IPS DF 6.9 (cell line): ENCODE results near the gene COQ9.

ENCODE experiments used
- DNase-seq: peaks from one replicate; pipeline ENCODE4 v3.0.0-alpha.2; 2013; ENCODE audit warnings: low read depth, low spot score
- H3K27ac ChIP-seq: one replicate; pipeline ENCODE4 v1.5.1; 2013; ENCODE audit warnings: low read length, control low read depth
- H3K27me3 ChIP-seq: 2 replicates; pipeline ENCODE4 v1.6.1; 2013; ENCODE audit warnings: mild to moderate bottlenecking, low read length; ENCODE audit not compliant: control insufficient read depth, insufficient read depth
- H3K36me3 ChIP-seq: 2 replicates; pipeline ENCODE4 v1.6.1; 2013; ENCODE audit warnings: low read length; ENCODE audit not compliant: control insufficient read depth, insufficient read depth
- H3K4me1 ChIP-seq: 2 replicates; pipeline ENCODE4 v1.6.1; 2013; ENCODE audit warnings: low read length; ENCODE audit not compliant: control insufficient read depth, insufficient read depth
- H3K4me3 ChIP-seq: 2 replicates; pipeline ENCODE4 v1.5.1; 2013; ENCODE audit warnings: mild to moderate bottlenecking, low read length
- H3K9me3 ChIP-seq: 2 replicates; pipeline ENCODE4 v1.6.1; 2013; ENCODE audit warnings: low read length, inconsistent platforms; ENCODE audit not compliant: control insufficient read depth, insufficient read depth
- WGBS: extraction: QIAGEN DNeasy Blood & Tissue Kit; methylation state at CpG from one replicate; pipeline ENCODE4 v1.1.7; 2013; ENCODE audit warnings: mixed read lengths, missing lambda C conversion rate; ENCODE audit not compliant: insufficient read length, insufficient coverage; 5-methylcytosine and 5-hydroxymethylcytosine counted together

The COQ9 gene

DNA sequence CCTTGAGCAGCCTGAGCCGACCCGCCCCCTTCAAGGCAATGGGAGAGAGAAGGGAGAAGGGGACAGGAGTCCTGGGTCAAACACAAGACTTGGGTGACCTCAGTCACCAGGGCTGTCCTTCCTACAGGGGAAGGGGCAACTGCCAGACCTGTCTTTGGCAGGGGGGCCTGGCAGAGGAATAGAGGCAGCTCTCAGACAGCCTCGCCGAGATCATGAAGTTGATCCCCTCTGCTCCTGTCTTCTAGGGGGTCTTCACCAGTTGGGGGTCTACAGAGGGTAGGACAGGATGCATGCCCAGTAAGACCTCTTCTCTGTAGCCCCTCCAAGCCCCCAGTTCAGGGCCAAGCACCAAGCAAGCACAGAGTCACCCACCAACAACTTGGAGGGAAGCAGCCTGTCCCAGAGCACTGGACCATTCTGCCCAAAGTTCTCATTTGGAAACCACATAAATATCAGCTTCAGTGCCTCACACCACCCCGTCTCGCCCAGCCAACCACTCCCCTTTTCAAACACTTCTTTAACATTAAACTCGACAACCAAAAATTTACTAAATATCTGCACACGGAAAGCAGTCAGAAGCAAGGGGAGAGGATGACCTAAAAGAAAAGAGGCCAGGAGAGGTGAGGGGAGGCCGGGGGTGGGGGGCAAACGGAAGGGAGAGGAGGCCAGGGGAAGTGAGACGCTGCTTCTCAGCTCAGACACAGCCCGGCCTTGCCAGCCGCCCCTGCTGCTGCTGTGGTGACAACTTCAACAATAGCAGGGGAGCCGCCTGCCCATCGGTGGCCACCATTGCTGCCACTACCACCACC, 31.3 kb downstream of the COQ9 start:
- no peak for DNase-seq
- Histone ChIP-seq H3K4me3 (peak overlapping the region; percentile 40; the same call in 1 of the 2 replicates), H3K36me3 (0 out of 2 replicates have a peak, but pooled peaks cover 4% of the 10 kb centered on the region), H3K27me3 (no peaks in the 10 kb centered on the region), H3K27ac (no peak overlapping the region), H3K4me1 (peaks cover 18% of the 10 kb centered on the region), H3K9me3 (no peaks in the 10 kb centered on the region)
- WGBS, result 100% methylated on average over 4 of the region's 15 CpGs

- Histone ChIP-seq H3K27ac (no peak overlapping the region), H3K36me3 (no peaks in the 10 kb centered on the region), H3K4me1 (peaks cover 18% of the 10 kb centered on the region), H3K4me3 (peak overlapping the region; percentile 40; the same call in 1 of the 2 replicates), H3K27me3 (no peaks in the 10 kb centered on the region), H3K9me3 (no peaks in the 10 kb centered on the region)
- WGBS, result no CpG with 5 or more reads among the region's 36 CpGs
- peak; percentile 72 for DNase-seq
Observed at GRCh38 chr16:57479205-57479975, 32.1 kb downstream of the COQ9 start.

- Histone ChIP-seq H3K36me3 (no peaks in the 10 kb centered on the region), H3K4me3 (no peak overlapping the region; the same call in 1 of the 2 replicates), H3K27ac (no peak overlapping the region), H3K9me3 (no peaks in the 10 kb centered on the region), H3K27me3 (no peaks in the 10 kb centered on the region), H3K4me1 (peaks cover 18% of the 10 kb centered on the region)
- no peak for DNase-seq
- WGBS, result no CpG with 5 or more reads among the region's 15 CpGs
Observed at GRCh38 chr16:57479976-57480753, 32.9 kb downstream of the COQ9 start.

DNA sequence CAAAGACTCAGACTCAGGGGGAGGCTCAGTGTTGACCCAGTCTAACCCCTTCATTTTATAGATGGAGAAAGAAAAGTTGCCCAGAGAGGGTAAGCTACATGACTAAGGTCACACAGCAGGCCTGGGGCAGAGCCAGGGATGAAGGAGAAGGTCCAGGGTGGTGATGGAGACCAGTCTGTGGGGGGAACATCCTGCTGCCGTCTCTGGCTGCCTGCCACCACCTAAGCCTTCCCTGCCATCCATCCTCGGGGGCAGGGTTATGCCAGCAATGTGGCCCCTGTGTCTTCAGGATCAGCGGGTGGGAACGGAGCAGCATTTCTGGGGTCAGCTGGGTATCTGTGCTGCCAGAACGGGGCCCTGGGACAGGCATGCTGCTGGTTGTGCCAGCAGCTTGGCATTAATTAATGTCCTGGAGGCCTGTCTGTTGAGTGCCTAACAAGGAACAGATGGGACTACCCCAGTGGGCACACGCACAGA, 33.5 kb downstream of the COQ9 start:
- no peaks in the 10 kb centered on the region for H3K9me3 ChIP-seq
- no peak overlapping the region for H3K4me3 ChIP-seq
- H3K4me1 ChIP-seq, result peaks cover 22% of the 10 kb centered on the region
- no peaks in the 10 kb centered on the region for H3K27me3 ChIP-seq
- DNase-seq, result no peak
- no CpG with 5 or more reads among the region's 6 CpGs for WGBS
- H3K36me3 ChIP-seq, result no peaks in the 10 kb centered on the region
- H3K27ac ChIP-seq, result no peak overlapping the region

DNA sequence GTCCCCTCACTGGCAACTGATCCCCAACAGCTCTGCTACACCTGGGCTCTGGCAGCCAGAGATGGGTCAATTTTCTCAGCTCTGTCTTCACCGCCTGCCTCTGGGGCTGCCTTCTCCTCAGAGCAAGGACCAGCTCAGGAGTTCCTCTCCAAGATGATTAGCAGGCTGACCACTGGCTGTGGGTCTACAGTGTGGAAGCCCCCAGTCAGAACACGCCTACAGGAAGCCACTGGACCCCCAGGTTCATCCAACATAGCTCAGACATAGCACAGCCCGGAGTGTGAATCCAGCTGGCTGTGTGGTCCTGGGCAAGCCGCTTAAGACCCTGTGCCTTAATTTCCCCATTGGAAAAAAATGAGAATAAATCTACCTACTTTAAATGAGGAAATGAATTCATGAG, 34.1 kb downstream of the COQ9 start:
- H3K36me3 ChIP-seq, result no peaks in the 10 kb centered on the region
- no peak for DNase-seq
- H3K9me3 ChIP-seq, result no peaks in the 10 kb centered on the region
- no peak overlapping the region for H3K27ac ChIP-seq
- H3K4me1 ChIP-seq, result peaks cover 19% of the 10 kb centered on the region
- no peaks in the 10 kb centered on the region for H3K27me3 ChIP-seq
- no CpG with 5 or more reads among the region's 4 CpGs for WGBS
- no peak overlapping the region for H3K4me3 ChIP-seq

GRCh38 chr16:57482845-57483545, 35.7 kb downstream of the COQ9 start:
- WGBS, result no CpG with 5 or more reads among the region's 14 CpGs
- Histone ChIP-seq H3K9me3 (no peaks in the 10 kb centered on the region), H3K4me1 (peaks cover 17% of the 10 kb centered on the region), H3K4me3 (no peak overlapping the region), H3K27ac (no peak overlapping the region), H3K36me3 (no peaks in the 10 kb centered on the region), H3K27me3 (no peaks in the 10 kb centered on the region)
- DNase-seq, result no peak

- no peak overlapping the region for H3K27ac ChIP-seq
- no peak overlapping the region for H3K4me3 ChIP-seq
- no peak for DNase-seq
- H3K4me1 ChIP-seq, result peaks cover 15% of the 10 kb centered on the region
- H3K27me3 ChIP-seq, result no peaks in the 10 kb centered on the region
- no peaks in the 10 kb centered on the region for H3K36me3 ChIP-seq
- H3K9me3 ChIP-seq, result no peaks in the 10 kb centered on the region
- WGBS, result no CpG with 5 or more reads among the region's 19 CpGs
Observed at GRCh38 chr16:57483725-57484514, 36.6 kb downstream of the COQ9 start.

- Histone ChIP-seq H3K4me1 (peaks cover 15% of the 10 kb centered on the region), H3K27me3 (no peaks in the 10 kb centered on the region), H3K27ac (no peak overlapping the region), H3K36me3 (no peaks in the 10 kb centered on the region), H3K4me3 (no peak overlapping the region), H3K9me3 (no peaks in the 10 kb centered on the region)
- no peak for DNase-seq
- no CpG with 5 or more reads among the region's 8 CpGs for WGBS
Observed at GRCh38 chr16:57484515-57485005, 37.3 kb downstream of the COQ9 start.
